Measurements from ENCODE around the gene DYDC1. TPM values are rescaled to one million over a fixed set of nuclear protein-coding genes. Genes with fewer than 3 reads are reported as not detected.

The DYDC1 gene
- total and polyA plus RNA-seq, 2 experiments from 2014 or later, result not detected

DNA sequence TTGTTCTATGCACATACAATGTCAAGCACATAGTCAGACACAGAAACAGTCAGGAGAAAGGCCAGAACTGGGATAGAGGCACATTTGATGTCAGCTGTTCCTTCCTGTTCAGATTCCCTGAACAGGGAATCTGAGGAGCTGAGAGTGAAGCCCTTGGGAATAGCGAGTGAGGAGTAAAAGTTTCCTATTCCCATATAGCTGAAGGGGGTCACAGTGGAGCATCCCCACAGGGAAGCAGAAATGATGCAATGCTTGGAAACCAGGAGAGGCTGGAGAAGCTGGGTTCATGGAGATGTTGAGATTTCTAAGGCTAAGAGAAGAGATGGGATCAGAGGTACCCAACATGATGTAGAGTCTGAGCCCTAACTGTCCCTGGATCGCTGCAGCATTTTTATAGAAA lies 40.5 kb upstream of the DYDC1 start:
- Histone ChIP-seq H3K79me2 (replicated peaks; ENCODE audit: insufficient read depth) (no peaks in the 10 kb centered on the region), H3F3A (replicated peaks; ENCODE audit: low read depth) (no peaks in the 10 kb centered on the region), H3K36me3 (ENCODE audit: insufficient read depth) (no peaks in the 10 kb centered on the region), H2AFZ (no peak overlapping the region), H3K9me2 (ENCODE audit: insufficient read depth) (no peaks in the 10 kb centered on the region), H3K4me2 (no peak overlapping the region), H3K27me3 (ENCODE audit: insufficient read depth) (no peaks in the 10 kb centered on the region), H3K4me1 (ENCODE audit: insufficient read depth) (no peaks in the 10 kb centered on the region), H3K27ac (ENCODE audit: low read depth) (no peak overlapping the region), H3K4me3 (no peak overlapping the region), H4K20me1 (replicated peaks; ENCODE audit: insufficient read depth) (no peaks in the 10 kb centered on the region)
- H3K36me3 Mint-ChIP-seq (ENCODE audit: low read depth), result no peaks in the 10 kb centered on the region
- ATAC-seq (no peak), DNase-seq (ENCODE audit: low spot score) (no peak)
- no peaks in the 10 kb centered on the region for H3K4me1 Mint-ChIP-seq
- H3K9me3 Mint-ChIP-seq, result no peaks in the 10 kb centered on the region; the same call in 2 of the 3 replicates
- H3K27ac Mint-ChIP-seq, result no peak overlapping the region
- TF ChIP-seq POLR2AphosphoS5 (IDR thresholded peaks at IDR 0.05; ENCODE audit: low read depth) (no peak), STAT1 (IDR thresholded peaks at IDR 0.05; ENCODE audit: unreplicated experiment) (no peak), REST (IDR thresholded peaks at IDR 0.05; ENCODE audit: unreplicated experiment) (no peak), EZH2phosphoT487 (IDR thresholded peaks at IDR 0.05; ENCODE audit: unreplicated experiment) (no peak), ZNF114 (CRISPR knock-in tag; IDR thresholded peaks at IDR 0.05) (no peak), JUNB (IDR thresholded peaks at IDR 0.05; ENCODE audit: unreplicated experiment) (no peak), ETS1 (IDR thresholded peaks at IDR 0.05) (no peak), NANOG (IDR thresholded peaks at IDR 0.05; ENCODE audit: borderline replicate concordance) (no peak), ZNF331 (CRISPR knock-in tag; IDR thresholded peaks at IDR 0.05; ENCODE audit: low read depth) (no peak), CREB1 (CRISPR knock-in tag; IDR thresholded peaks at IDR 0.05; ENCODE audit: low read depth) (no peak), EZH2 (IDR thresholded peaks at IDR 0.05; ENCODE audit: low read depth, unreplicated experiment) (no peak)
- TF ChIP-seq, protein P1, sequence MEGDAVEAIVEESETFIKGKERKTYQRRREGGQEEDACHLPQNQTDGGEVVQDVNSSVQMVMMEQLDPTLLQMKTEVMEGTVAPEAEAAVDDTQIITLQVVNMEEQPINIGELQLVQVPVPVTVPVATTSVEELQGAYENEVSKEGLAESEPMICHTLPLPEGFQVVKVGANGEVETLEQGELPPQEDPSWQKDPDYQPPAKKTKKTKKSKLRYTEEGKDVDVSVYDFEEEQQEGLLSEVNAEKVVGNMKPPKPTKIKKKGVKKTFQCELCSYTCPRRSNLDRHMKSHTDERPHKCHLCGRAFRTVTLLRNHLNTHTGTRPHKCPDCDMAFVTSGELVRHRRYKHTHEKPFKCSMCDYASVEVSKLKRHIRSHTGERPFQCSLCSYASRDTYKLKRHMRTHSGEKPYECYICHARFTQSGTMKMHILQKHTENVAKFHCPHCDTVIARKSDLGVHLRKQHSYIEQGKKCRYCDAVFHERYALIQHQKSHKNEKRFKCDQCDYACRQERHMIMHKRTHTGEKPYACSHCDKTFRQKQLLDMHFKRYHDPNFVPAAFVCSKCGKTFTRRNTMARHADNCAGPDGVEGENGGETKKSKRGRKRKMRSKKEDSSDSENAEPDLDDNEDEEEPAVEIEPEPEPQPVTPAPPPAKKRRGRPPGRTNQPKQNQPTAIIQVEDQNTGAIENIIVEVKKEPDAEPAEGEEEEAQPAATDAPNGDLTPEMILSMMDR (conservative IDR thresholded peaks at IDR 0.05; ENCODE audit: low read depth in 2 of 2), result no peak
- TF ChIP-seq, protein P2, sequence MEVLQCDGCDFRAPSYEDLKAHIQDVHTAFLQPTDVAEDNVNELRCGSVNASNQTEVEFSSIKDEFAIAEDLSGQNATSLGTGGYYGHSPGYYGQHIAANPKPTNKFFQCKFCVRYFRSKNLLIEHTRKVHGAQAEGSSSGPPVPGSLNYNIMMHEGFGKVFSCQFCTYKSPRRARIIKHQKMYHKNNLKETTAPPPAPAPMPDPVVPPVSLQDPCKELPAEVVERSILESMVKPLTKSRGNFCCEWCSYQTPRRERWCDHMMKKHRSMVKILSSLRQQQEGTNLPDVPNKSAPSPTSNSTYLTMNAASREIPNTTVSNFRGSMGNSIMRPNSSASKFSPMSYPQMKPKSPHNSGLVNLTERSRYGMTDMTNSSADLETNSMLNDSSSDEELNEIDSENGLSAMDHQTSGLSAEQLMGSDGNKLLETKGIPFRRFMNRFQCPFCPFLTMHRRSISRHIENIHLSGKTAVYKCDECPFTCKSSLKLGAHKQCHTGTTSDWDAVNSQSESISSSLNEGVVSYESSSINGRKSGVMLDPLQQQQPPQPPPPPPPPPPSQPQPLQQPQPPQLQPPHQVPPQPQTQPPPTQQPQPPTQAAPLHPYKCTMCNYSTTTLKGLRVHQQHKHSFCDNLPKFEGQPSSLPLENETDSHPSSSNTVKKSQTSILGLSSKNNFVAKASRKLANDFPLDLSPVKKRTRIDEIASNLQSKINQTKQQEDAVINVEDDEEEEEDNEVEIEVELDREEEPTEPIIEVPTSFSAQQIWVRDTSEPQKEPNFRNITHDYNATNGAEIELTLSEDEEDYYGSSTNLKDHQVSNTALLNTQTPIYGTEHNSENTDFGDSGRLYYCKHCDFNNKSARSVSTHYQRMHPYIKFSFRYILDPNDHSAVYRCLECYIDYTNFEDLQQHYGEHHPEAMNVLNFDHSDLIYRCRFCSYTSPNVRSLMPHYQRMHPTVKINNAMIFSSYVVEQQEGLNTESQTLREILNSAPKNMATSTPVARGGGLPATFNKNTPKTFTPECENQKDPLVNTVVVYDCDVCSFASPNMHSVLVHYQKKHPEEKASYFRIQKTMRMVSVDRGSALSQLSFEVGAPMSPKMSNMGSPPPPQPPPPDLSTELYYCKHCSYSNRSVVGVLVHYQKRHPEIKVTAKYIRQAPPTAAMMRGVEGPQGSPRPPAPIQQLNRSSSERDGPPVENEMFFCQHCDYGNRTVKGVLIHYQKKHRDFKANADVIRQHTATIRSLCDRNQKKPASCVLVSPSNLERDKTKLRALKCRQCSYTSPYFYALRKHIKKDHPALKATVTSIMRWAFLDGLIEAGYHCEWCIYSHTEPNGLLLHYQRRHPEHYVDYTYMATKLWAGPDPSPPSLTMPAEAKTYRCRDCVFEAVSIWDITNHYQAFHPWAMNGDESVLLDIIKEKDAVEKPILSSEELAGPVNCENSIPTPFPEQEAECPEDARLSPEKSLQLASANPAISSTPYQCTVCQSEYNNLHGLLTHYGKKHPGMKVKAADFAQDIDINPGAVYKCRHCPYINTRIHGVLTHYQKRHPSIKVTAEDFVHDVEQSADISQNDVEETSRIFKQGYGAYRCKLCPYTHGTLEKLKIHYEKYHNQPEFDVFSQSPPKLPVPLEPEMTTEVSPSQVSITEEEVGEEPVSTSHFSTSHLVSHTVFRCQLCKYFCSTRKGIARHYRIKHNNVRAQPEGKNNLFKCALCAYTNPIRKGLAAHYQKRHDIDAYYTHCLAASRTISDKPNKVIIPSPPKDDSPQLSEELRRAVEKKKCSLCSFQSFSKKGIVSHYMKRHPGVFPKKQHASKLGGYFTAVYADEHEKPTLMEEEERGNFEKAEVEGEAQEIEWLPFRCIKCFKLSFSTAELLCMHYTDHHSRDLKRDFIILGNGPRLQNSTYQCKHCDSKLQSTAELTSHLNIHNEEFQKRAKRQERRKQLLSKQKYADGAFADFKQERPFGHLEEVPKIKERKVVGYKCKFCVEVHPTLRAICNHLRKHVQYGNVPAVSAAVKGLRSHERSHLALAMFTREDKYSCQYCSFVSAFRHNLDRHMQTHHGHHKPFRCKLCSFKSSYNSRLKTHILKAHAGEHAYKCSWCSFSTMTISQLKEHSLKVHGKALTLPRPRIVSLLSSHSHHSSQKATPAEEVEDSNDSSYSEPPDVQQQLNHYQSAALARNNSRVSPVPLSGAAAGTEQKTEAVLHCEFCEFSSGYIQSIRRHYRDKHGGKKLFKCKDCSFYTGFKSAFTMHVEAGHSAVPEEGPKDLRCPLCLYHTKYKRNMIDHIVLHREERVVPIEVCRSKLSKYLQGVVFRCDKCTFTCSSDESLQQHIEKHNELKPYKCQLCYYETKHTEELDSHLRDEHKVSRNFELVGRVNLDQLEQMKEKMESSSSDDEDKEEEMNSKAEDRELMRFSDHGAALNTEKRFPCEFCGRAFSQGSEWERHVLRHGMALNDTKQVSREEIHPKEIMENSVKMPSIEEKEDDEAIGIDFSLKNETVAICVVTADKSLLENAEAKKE (CRISPR knock-in tag; IDR thresholded peaks at IDR 0.05), result no peak
- no peak overlapping the region for H3K4me3 Mint-ChIP-seq
- H3K27me3 Mint-ChIP-seq (ENCODE audit: insufficient read depth, low read depth, poor library complexity), result no peaks in the 10 kb centered on the region

Measured in GM23338 (cell line).